HS-5 (cell line): ENCODE measurements around the gene FGF12.

ENCODE experiments used
- DNase-seq: peaks from one replicate; pipeline ENCODE4 v3.0.0-alpha.2; 2012; ENCODE audit warnings: low read depth

The FGF12 gene

DNA sequence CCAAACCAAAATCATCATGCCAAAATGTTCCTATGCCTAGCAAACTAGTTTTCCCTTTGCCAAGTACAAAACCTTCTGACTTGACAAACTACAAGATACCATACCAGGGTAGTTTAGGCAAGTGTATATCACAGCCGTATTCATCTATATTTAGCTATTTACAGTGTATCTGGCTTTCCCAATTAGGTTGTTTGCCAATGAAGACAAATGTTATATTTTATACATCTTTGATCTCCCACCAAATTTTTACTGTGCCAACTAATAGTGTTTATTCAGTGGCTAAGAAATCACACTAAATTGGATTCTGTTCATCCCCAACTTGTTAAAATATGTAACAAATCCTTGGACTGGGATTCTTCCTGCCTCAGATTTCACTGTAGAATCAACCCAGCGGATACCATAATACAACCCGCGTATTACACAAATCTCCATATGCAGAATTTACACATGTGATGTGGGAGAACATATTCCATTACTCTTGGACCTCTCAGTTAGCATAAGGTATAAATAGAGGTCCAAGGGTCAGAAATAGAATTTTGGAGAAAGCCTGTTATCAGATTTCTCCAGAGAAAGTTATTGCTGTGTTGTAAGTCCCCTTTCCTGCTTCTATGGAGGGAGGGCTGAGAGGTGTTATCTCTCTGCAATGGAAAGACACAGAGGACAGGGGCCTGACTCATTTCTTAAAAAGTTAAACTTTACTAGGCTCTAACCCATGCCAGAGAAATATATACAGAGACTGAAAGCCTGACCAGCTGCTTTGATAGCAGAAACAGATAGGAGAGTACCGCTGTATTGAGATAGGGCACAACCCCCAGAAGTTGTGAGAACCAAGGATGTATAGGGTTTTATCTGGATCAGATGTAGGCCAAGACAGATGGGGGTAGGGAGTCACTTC, 467.0 kb downstream of the FGF12 start:
- DNase-seq: no peak

DNA sequence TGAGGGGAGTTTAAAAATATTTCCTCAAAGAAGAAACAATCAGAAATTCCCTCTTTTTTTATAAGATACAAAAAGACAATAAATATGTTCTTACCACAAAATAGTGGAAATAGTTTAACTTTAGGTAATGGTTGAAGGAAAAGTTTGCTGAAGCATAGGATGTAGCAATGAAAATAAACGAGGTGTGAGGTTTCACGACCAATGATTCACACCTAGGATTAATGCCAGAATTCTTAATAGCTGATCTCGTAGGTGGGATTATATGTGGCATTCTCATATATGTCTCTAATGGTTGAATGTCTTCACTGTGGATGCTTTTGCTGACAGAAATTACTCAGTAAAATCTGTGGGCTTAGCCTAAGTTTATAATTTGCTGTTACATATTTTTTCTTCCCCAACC, 467.7 kb downstream of the FGF12 start:
- DNase-seq: peak; percentile 20

- DNase-seq: no peak
Observed at GRCh38 chr3:192258721-192259120, 468.6 kb downstream of the FGF12 start.

DNA sequence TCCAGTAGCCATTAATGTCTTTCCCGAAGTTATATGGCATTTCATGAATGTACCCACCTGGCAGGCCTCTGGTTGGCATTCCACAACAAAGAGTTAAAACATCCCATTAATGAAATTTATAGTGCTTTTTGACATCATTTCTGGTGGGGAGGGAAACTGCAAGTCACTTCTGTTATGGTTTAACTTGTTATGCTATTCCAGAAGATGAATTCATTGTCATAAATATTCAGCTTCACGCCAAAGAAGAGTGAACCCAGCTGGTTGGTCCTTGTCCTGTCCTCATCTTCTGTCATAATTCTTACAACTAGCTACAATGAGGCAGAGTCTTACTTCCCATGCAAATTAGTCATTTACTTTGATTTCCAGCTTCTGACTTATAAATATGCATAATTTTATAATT, 471.5 kb downstream of the FGF12 start:
- DNase-seq: no peak

- no peak for DNase-seq
Observed at GRCh38 chr3:192253138-192253887, 474.0 kb downstream of the FGF12 start.

GRCh38 chr3:192249516-192249915, 477.8 kb downstream of the FGF12 start:
- DNase-seq: no peak

DNA sequence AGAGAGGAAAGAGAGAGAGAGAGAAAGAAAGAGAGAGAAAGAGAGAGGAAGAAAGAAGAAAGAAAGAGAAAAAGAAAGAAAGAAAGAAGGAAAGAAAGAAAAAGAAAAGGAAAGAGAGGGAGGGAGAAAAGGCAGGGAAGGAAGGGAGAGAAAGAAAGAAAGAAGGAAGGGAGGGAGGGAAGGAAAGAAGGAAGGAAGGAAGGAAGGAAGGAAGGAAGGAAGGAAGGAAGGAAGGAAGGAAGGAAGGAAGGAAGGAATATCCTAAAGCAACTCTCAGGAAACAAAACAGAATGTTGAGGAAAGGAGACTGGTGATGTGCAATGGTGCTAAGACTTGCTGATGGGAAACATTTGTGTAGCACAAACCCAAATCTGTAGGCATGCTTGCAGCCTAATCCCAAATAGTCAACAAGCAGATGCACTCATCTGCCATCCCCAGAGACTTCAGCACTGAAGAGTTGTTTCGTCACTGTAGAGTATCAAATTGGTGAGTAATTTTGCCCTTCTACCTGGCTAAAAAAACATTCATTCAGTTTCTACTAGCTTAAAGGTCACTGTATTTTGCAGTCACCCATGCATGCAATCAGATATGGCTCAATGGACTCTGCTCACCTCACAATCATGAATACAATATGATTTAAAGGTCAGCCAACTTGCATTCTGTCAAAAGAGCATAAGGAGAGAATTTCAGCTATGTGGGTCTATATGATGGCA, 480.3 kb downstream of the FGF12 start:
- DNase-seq: no peak

DNA sequence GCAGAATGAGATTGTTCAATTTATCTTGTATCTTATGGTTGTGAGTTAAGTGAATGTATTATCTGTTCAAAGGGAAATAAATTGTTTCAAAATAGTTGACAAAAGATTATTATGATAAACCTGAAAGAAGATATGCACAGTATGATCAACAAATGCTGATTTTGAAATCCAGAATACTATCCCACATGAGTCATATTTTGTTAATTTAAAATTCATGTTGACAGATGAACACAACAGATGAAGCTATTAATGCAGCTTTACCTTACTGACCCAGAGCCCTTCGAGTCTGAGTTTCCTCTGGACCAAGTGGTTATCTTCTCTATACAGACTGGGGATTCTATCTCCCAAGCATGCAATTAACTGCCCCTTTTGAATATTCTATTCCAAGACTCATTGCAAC, 482.8 kb downstream of the FGF12 start:
- no peak for DNase-seq

DNA sequence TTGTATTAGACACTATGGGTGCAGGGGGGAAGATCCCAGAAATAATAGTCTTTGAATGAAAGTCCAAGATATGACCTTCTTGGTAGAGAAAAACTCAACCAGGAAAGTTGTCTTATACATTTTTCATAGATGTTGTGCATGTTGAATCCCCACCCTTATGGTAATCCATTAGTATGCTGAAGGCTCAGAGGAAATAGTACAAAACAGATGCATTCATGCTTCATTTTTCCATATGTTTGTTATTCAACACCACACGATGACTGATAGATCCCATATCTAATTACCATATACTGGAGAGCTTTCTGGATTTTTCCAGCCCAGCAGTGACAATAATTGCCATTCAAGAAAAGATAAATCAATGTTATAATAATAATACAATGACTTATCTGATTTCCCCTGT, 487.4 kb downstream of the FGF12 start:
- no peak for DNase-seq

DNA sequence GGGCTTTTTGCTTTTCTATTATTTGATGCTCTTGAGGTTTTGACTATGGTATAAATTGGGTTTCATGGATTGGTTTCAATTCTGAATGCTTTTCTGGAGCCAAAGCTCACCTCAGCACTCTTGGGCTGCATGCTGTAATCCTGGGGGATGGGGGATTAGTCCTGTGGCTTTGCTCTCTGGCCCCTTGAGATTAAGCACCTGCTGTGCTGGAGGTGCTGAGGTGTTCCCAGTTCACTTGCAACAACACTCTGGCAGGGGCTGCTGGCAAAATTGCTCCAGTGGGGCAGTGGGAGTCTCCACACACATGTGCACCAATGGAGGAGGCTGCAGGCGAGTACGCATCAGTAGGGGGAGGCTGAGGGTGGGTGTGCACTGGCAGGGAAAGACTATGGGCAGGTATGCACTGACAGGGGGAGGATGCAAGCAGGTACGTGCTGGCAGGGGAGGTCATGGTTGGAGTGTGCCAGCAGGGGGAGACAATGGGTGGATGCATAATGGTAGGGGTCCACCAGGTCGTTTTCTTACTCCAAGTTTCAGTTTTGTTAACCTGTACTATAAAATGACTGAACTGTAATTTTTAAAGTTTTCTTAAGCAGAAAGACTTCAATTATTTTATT, 489.2 kb downstream of the FGF12 start:
- no peak for DNase-seq

GRCh38 chr3:192229866-192230265, 497.5 kb downstream of the FGF12 start:
- peak; percentile 89 for DNase-seq

- no peak for DNase-seq
Observed at GRCh38 chr3:192224634-192225155, 502.6 kb downstream of the FGF12 start.

GRCh38 chr3:192223815-192224214, 503.5 kb downstream of the FGF12 start:
- DNase-seq: no peak

- DNase-seq: no peak
Observed at GRCh38 chr3:192220915-192221314, 506.4 kb downstream of the FGF12 start.

DNA sequence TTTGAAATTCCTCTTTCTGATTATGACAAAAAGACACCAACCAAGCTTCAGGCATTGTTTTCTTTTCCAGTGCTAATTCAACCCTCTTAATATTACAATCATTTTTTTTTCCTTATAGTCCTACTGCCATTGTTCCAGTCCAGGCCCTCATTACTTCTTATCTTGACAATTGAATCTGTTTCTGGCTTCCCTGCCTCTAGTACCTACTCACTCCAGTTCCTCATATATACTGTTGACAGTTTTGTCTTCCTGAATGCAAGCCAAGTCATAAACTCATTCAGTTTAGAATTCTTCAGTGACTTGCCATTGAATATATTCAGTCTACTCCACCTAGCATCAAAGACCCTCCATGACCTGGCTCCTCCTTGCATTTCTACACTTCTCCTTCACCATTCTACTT, 507.4 kb downstream of the FGF12 start:
- DNase-seq: no peak

GRCh38 chr3:192216067-192216466, 511.3 kb downstream of the FGF12 start:
- no peak for DNase-seq

DNA sequence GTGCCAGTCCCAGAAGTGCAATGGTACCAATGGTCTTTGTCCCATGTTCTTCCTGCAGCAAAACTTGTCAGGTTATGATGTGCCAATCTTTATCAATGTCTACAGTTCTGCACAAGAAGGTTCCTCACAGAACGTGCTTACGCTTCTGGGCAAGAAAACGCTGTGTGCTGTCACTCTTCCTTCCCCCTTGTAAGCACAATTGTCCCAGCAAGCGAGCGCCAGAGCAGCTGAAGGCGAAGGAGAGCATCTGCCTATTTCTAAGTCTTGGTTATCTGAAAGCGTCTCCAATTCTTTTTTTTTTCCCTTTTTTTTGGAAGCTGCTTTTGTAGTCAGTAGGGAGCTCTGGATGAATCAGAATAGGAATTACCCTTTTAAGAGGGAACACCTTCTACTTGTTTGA, 514.4 kb downstream of the FGF12 start:
- no peak for DNase-seq

DNA sequence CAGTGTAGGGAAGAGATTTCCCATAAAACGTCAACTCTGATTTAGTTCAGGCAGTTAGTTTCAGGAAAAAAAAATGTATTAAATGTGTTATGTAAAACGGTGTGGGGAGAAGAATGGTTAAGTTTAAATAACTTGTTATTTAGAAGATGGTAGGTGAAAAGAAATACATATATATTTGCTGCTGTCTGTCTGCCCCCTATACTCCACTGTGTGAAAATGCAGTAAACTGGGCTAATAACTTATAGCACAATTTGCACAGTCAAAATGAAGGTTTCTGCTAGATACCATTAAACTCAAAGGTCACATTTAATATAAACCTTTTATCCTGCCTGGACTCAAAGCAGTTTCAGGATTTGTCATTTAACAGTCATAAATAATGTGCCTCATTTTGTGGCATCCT, 515.0 kb downstream of the FGF12 start:
- no peak for DNase-seq

GRCh38 chr3:192207651-192208050, 519.7 kb downstream of the FGF12 start:
- peak; percentile 11 for DNase-seq

DNA sequence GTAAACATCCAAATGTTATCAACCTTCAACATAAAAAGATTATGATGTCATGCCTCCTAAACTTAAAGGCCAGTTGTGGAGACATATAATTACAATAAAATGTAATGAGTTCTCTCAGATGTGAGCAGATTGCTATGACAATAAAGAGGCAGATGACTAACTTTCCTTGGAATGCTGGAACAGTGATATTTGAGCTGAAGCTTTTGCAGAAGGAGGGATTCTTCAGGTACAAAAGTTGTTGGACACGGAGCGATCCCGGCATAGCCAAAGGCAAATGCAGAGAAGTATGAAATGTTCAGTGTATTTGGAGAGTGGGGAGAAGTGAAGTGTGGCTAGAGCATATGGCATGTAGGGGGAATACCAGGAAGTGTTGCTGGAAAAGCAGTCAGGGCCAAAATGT, 520.1 kb downstream of the FGF12 start:
- peak; percentile 18 for DNase-seq

GRCh38 chr3:192194085-192194484, 533.3 kb downstream of the FGF12 start:
- no peak for DNase-seq

DNA sequence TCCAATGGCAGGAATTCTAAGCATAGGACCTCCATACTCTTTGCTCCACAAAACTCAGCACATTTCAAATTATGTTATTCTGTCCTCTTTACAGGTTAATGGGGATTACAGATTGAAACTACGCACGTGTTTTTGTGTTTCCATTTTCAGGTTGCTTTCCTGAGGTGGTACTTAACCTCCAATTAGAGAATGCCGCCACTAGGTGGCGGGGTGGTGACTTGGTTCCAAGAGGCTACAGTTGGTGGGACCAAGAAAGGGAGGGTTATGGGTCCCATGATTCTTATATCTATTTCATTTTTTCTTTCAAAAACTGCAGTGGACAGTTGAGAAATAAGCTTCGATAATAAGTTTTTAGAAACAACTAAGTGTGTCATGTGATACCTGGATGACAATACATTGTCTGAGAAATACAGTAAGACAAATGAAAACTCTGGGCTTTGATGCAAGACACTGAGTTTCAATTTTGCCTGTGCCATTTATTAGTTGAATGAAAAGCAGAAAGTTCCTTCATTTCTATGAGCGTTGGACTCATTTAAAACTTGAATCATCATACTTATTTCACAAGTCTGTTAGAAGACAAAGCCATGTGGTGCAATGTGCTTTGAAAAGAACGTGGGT, 539.0 kb downstream of the FGF12 start:
- DNase-seq: no peak
